Neuron (in vitro differentiated cells): ENCODE data around the gene SYNE2.
"Not testable (repeated sequence)": the region's sequence is repeated elsewhere in the genome, so short reads cannot be mapped to it uniquely, and the experiment has no call there.

ENCODE experiments used
- H2AFZ ChIP-seq: one replicate; pipeline ENCODE4 v1.6.1; 2013; ENCODE audit warnings: low read depth, mild to moderate bottlenecking, inconsistent platforms, low read length, moderate library complexity
- H3K27me3 ChIP-seq: one replicate; pipeline ENCODE4 v1.6.1; 2013; ENCODE audit warnings: low read length; ENCODE audit not compliant: insufficient read depth
- H3K36me3 ChIP-seq: one replicate; pipeline ENCODE4 v1.6.1; 2013; ENCODE audit warnings: low read length; ENCODE audit not compliant: insufficient read depth
- H3K4me1 ChIP-seq: one replicate; pipeline ENCODE4 v1.6.1; 2013; ENCODE audit warnings: low read length; ENCODE audit not compliant: insufficient read depth
- H3K4me3 ChIP-seq: 2 replicates; pipeline ENCODE4 v1.5.1; 2013; ENCODE audit warnings: mild to moderate bottlenecking, low read length, moderate library complexity
- H3K9me3 ChIP-seq: one replicate; pipeline ENCODE4 v1.6.1; 2013; ENCODE audit warnings: low read length

Gene SYNE2

DNA sequence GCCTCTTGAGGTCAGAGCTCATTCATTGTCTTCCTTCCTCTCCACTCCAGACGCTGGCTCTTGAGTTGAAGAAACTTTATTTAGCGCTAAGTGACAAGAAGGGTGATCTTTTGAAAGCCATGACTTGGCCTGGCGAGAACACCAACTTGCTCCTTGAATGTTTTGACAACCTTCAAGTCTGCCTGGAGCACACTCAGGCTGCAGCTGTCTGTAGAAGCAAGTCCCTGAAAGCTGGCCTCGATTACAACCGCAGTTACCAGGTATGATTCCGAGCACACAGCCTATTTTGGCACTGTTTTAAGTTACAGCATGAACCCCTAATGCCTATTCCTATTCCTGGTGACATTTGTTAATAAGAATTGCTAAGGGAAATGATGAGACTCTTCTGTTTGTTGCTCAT lies 273.7 kb downstream of the SYNE2 start:
- Histone ChIP-seq H3K27me3 (no peaks in the 10 kb centered on the region), H2AFZ (no peak overlapping the region), H3K4me1 (no peaks in the 10 kb centered on the region), H3K4me3 (no peak overlapping the region), H3K36me3 (peaks cover 82% of the 10 kb centered on the region), H3K9me3 (no peaks in the 10 kb centered on the region)

GRCh38 chr14:64137657-64138290 lies 285.0 kb downstream of the SYNE2 start:
- Histone ChIP-seq H2AFZ (no peak overlapping the region), H3K4me1 (no peaks in the 10 kb centered on the region), H3K36me3 (peaks cover 67% of the 10 kb centered on the region), H3K4me3 (no peak overlapping the region), H3K27me3 (no peaks in the 10 kb centered on the region), H3K9me3 (no peaks in the 10 kb centered on the region)

DNA sequence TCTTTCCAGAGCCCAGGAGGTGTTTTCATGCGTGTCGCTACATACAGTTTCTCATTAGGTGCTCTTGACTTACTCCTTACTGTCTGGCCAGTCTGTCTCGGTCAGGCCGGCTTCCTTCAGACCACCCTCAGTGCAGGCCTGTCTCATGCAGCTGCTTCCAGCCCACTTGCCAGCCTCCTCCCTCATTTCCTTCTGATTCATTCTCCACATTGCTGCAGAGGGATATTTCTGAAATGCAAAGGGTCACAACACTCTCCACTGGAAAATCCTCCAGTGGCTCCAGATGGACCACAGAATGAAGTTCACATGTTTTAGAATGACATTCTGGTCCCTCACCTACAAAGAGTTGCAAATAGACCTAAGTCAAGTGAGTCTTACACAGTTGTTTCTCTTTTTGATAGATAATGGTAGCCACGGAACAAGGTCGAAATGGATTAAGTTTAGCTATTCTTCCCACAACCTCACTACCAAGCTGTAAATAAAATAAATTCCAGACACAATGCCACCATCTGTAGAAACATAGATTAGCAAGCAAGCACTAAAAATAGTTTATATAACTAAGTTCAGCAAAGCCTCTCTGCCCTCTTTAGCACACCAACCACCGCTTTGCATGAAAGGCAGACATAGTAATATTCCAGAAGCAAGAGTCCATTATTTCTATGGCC lies 294.5 kb downstream of the SYNE2 start:
- no peaks in the 10 kb centered on the region for H3K9me3 ChIP-seq
- H3K4me3 ChIP-seq: no peak overlapping the region
- no peaks in the 10 kb centered on the region for H3K27me3 ChIP-seq
- peaks cover 59% of the 10 kb centered on the region for H3K36me3 ChIP-seq
- no peak overlapping the region for H2AFZ ChIP-seq
- no peaks in the 10 kb centered on the region for H3K4me1 ChIP-seq

- Histone ChIP-seq H3K4me1 (no peaks in the 10 kb centered on the region), H3K27me3 (no peaks in the 10 kb centered on the region), H3K4me3 (no peak overlapping the region), H3K9me3 (no peaks in the 10 kb centered on the region), H2AFZ (no peak overlapping the region), H3K36me3 (peaks cover 54% of the 10 kb centered on the region)
Observed at GRCh38 chr14:64149921-64150320, 297.1 kb downstream of the SYNE2 start.

GRCh38 chr14:64158608-64159007 lies 305.8 kb downstream of the SYNE2 start:
- H3K4me3 ChIP-seq: no peak overlapping the region
- peaks cover 69% of the 10 kb centered on the region for H3K36me3 ChIP-seq
- H3K9me3 ChIP-seq: no peaks in the 10 kb centered on the region
- no peaks in the 10 kb centered on the region for H3K27me3 ChIP-seq
- no peak overlapping the region for H2AFZ ChIP-seq
- no peaks in the 10 kb centered on the region for H3K4me1 ChIP-seq

DNA sequence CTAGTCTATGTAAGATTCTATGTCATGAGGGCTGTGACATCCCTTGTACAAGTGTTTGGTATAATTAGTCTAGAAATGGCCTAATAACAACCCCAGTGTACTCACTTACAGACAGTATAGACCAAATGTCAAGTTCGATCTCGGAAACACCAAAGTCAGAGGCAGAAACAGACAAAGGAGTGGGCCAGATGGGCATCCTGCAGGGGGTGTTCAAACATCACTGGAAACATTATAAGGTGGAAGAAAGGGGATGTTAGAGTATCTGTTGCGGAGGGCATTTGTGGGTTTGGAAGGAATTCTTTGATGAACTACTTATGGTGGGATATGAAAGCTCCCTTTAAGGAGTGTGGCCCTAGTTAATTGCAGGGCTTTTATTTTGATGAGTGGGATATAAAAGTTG lies 306.8 kb downstream of the SYNE2 start:
- no peaks in the 10 kb centered on the region for H3K4me1 ChIP-seq
- peaks cover 68% of the 10 kb centered on the region for H3K36me3 ChIP-seq
- H3K4me3 ChIP-seq: no peak overlapping the region
- no peaks in the 10 kb centered on the region for H3K27me3 ChIP-seq
- no peak overlapping the region for H2AFZ ChIP-seq
- no peaks in the 10 kb centered on the region for H3K9me3 ChIP-seq

GRCh38 chr14:64170181-64170580 lies 317.4 kb downstream of the SYNE2 start:
- Histone ChIP-seq H3K4me1 (no peaks in the 10 kb centered on the region), H3K36me3 (peaks cover 76% of the 10 kb centered on the region), H3K27me3 (no peaks in the 10 kb centered on the region), H3K9me3 (no peaks in the 10 kb centered on the region), H3K4me3 (no peak overlapping the region), H2AFZ (no peak overlapping the region)

- Histone ChIP-seq H3K36me3 (peaks cover 70% of the 10 kb centered on the region), H2AFZ (no peak overlapping the region), H3K9me3 (no peaks in the 10 kb centered on the region), H3K4me3 (no peak overlapping the region), H3K4me1 (no peaks in the 10 kb centered on the region), H3K27me3 (no peaks in the 10 kb centered on the region)
Observed at GRCh38 chr14:64174922-64175782, 322.3 kb downstream of the SYNE2 start.

DNA sequence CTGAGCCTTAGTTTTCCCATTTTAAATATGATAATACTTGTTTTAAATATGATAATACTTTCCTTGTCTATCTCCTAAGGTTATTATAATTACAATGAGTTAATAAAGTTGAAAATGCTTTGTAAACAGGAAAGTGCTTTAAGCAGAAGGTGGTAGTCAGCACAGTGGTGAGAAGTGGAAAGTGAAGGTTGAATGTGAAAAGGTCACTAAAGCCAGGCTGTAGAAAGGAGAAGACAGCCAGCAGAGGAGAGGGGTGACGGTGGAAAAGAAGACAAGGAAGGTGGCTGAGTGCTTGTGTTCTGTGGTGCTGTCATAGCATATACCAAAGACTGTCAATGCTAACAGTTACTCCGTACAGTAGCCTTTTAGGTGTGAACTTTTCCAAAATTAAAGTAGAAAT lies 323.5 kb downstream of the SYNE2 start:
- Histone ChIP-seq H3K4me1 (no peaks in the 10 kb centered on the region), H3K4me3 (no peak overlapping the region), H3K27me3 (no peaks in the 10 kb centered on the region), H3K9me3 (peaks cover 1% of the 10 kb centered on the region), H3K36me3 (peaks cover 63% of the 10 kb centered on the region), H2AFZ (no peak overlapping the region)

DNA sequence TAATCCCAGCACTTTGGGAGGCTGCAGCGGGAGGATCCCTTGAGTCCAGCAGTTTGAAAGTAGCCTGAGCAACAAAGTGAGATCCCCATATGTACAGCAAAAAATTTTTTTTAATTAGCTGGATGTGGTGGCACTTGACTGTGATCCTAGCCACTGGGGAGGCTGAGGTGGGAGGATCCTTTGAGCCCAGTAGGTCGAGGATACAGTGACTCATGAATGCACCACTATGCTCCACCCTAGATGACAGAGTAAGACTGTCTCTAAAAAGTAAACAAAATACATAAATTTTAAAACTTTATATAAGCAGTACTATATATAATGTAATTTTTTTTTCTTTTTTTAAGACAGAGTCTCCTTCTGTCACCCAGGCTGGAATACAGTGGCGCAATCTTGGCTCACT lies 326.0 kb downstream of the SYNE2 start:
- H3K27me3 ChIP-seq: no peaks in the 10 kb centered on the region
- no peak overlapping the region for H3K4me3 ChIP-seq
- H3K9me3 ChIP-seq: peaks cover 3% of the 10 kb centered on the region
- no peak overlapping the region for H2AFZ ChIP-seq
- H3K36me3 ChIP-seq: peaks cover 47% of the 10 kb centered on the region
- no peaks in the 10 kb centered on the region for H3K4me1 ChIP-seq

DNA sequence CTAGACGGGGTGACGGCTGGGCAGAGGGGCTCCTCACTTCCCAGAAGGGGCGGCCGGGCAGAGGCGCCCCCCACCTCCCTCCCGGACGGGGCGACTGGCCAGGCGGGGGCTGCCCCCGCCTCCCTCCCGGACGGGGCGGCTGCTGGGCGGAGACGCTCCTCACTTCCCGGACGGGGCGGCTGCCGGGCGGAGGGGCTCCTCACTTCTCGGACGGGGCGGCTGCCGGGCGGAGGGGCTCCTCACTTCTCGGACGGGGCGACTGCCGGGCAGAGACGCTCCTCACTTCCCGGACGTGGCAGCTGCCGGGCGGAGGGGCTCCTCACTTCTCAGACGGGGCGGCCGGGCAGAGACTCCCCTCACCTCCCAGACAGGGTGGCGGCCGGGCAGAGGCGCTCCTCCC lies 330.1 kb downstream of the SYNE2 start:
- not testable (repeated sequence) for H3K4me1 ChIP-seq, H3K4me3 ChIP-seq, H2AFZ ChIP-seq, H3K27me3 ChIP-seq, H3K9me3 ChIP-seq
- peaks cover 29% of the 10 kb centered on the region for H3K36me3 ChIP-seq

DNA sequence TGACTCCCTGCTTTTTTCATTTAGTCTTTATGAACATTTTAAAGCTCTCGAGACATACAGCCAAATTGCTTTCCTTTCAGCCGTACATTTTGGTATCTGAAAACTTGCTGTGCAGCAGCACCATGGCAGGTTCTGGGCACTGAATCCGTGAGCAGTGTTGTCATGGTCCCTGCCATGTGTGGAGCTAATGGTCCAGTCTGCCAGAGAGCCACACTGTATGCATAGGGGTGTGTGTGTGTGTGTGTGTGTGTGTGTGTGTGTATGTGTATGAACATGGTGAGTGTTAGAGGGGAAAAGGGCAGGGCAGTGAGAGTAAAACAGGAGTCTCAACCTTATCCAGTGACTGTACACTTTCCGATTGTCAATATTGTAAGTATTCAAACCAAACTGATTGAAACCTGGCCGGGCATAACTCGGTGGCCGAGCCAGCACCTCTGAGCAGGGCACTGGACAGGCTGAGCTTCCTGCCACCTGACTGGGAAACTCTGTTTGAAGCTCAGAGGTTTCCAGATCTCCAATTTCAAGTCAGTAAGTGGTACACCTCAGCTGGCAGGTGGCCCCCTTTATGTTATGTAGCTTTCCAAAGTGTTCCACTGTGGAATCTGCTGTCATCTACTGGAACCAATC lies 331.4 kb downstream of the SYNE2 start:
- peaks cover 26% of the 10 kb centered on the region for H3K36me3 ChIP-seq
- H3K27me3 ChIP-seq: no peaks in the 10 kb centered on the region
- H3K4me1 ChIP-seq: no peaks in the 10 kb centered on the region
- H3K9me3 ChIP-seq: peaks cover 7% of the 10 kb centered on the region
- H2AFZ ChIP-seq: no peak overlapping the region
- no peak overlapping the region for H3K4me3 ChIP-seq

DNA sequence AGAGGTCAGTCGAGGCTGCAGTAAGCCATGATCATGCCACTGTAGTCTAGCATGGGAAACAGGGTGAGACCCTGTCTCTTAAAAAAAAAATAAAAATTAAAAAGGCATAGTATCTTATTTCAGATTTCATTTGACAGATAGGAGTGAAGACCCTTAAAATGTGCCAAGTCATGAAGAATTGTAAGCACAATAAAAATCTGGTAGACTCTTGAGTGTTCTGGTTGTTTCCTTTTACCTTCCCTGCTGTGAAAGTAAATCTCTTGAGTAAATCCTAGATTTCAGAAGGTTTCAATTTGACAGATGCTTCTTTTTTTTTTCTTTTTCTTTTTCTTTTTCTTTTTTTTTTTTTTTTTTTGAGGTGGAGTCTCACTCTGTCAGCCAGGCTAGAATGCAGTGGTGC lies 332.4 kb downstream of the SYNE2 start:
- peaks cover 19% of the 10 kb centered on the region for H3K36me3 ChIP-seq
- H3K4me1 ChIP-seq: no peaks in the 10 kb centered on the region
- peaks cover 7% of the 10 kb centered on the region for H3K9me3 ChIP-seq
- H3K27me3 ChIP-seq: no peaks in the 10 kb centered on the region
- no peak overlapping the region for H2AFZ ChIP-seq
- no peak overlapping the region for H3K4me3 ChIP-seq
